IMR-90 (cell line): Measurements from ENCODE around the gene F2RL1. TPM values are rescaled to one million over a fixed set of nuclear protein-coding genes. Genes with fewer than 3 reads are reported as not detected.

ENCODE experiments used
- ATAC-seq: fragments of 200-7000 bp; cut with Tn5 transposase; 2 replicates; pipeline ENCODE4 v1.9.1; 2020; ENCODE audit warnings: low read depth, mild to moderate bottlenecking, moderate library complexity
- BruUV-seq: library from RNA; stranded (reverse); fragments of 400-500 nt; replicated peaks from 2 replicates; lab custom pipeline; 2021; lab: Mats Ljungman, UMichigan
- CTCF ChIA-PET: fragments of 300-600 bp; formaldehyde crosslinking; extraction: SDS; loops from one replicate; lab custom pipeline; 2021; ENCODE audit warnings: antibody characterized with exemption; lab: Yijun Ruan, JAX
- POLR2A ChIA-PET: fragments of 300-600 bp; sonication (Branson Sonifier 250); formaldehyde crosslinking; loops from one replicate; lab custom pipeline; 2022; ENCODE audit warnings: antibody characterized with exemption; ENCODE audit not compliant: unreplicated experiment; lab: Charles Lee
- DNase-seq: peaks from one replicate; pipeline ENCODE4 v3.0.0; 2013
- H2AFZ ChIP-seq: replicated peaks from 2 replicates; pipeline ENCODE3; 2013; ENCODE audit warnings: low read length, mild to moderate bottlenecking; ENCODE audit not compliant: poor library complexity
- H2AK5ac ChIP-seq: 2 replicates; pipeline ENCODE4 v1.6.1; 2013; ENCODE audit warnings: low read depth, low read length, inconsistent platforms
- H2AK9ac ChIP-seq: replicated peaks from 2 replicates; pipeline ENCODE3; 2013; ENCODE audit warnings: mild to moderate bottlenecking, low read depth, low read length, moderate library complexity; ENCODE audit not compliant: poor library complexity
- H2BK120ac ChIP-seq: 2 replicates; pipeline ENCODE4 v1.6.1; 2013; ENCODE audit warnings: low read depth, low read length, inconsistent platforms
- H2BK15ac ChIP-seq: 3 replicates; pipeline ENCODE4 v1.6.1; 2013; ENCODE audit warnings: low read depth, low read length, inconsistent platforms
- H2BK20ac ChIP-seq: 2 replicates; pipeline ENCODE4 v1.6.1; 2013; ENCODE audit warnings: low read depth, mild to moderate bottlenecking, inconsistent platforms, low read length, moderate library complexity
- H2BK5ac ChIP-seq: 2 replicates; pipeline ENCODE4 v1.6.1; 2013; ENCODE audit warnings: mild to moderate bottlenecking, low read depth, low read length, inconsistent platforms; ENCODE audit not compliant: poor library complexity, severe bottlenecking
- H3K14ac ChIP-seq: replicated peaks from 2 replicates; pipeline ENCODE4 v1.6.1; 2013; ENCODE audit warnings: low read depth, low read length, inconsistent platforms
- H3K18ac ChIP-seq: 2 replicates; pipeline ENCODE4 v1.6.1; 2013; ENCODE audit warnings: low read depth, low read length, control low read depth
- H3K23ac ChIP-seq: 2 replicates; pipeline ENCODE4 v1.6.1; 2013; ENCODE audit warnings: low read depth, low read length, inconsistent platforms
- H3K27ac ChIP-seq: 2 replicates; pipeline ENCODE4 v1.5.1; 2013; ENCODE audit warnings: mild to moderate bottlenecking, control low read depth, low read length; ENCODE audit not compliant: insufficient read depth
- H3K27me3 ChIP-seq: 2 replicates; pipeline ENCODE4 v1.6.1; 2013; ENCODE audit warnings: low read length; ENCODE audit not compliant: control insufficient read depth, insufficient read depth
- H3K36me3 ChIP-seq: 2 replicates; pipeline ENCODE4 v1.6.1; 2013; ENCODE audit warnings: low read length, mixed read lengths; ENCODE audit not compliant: control insufficient read depth, insufficient read depth
- H3K4ac ChIP-seq: 2 replicates; pipeline ENCODE4 v1.6.1; 2013; ENCODE audit warnings: low read depth, low read length, inconsistent platforms
- H3K4me1 ChIP-seq: 2 replicates; pipeline ENCODE4 v1.6.1; 2013; ENCODE audit warnings: low read length, mixed read lengths; ENCODE audit not compliant: control insufficient read depth, insufficient read depth
- H3K4me2 ChIP-seq: 2 replicates; pipeline ENCODE4 v1.6.1; 2013; ENCODE audit warnings: low read depth, mild to moderate bottlenecking, control low read depth, low read length, moderate library complexity
- H3K4me3 ChIP-seq: 2 replicates; pipeline ENCODE4 v1.5.1; 2013; ENCODE audit warnings: low read depth, mild to moderate bottlenecking, control low read depth, low read length, moderate library complexity; ENCODE audit not compliant: insufficient read depth
- H3K56ac ChIP-seq: 2 replicates; pipeline ENCODE4 v1.6.1; 2013; ENCODE audit warnings: low read length, inconsistent platforms; ENCODE audit not compliant: insufficient read depth; ENCODE audit errors: extremely low read depth
- H3K79me1 ChIP-seq, 2 experiments: 2 replicates each; pipeline ENCODE4 v1.6.1; 2013; ENCODE audit warnings: low read length in 2 of 2, inconsistent platforms in 1 of 2, low read depth in 1 of 2
- H3K9ac ChIP-seq: 2 replicates; pipeline ENCODE4 v1.6.1; 2013; ENCODE audit warnings: low read depth, low read length, control low read depth
- H3K9me1 ChIP-seq: 2 replicates; pipeline ENCODE4 v1.6.1; 2013; ENCODE audit warnings: low read length, inconsistent platforms; ENCODE audit not compliant: insufficient read depth
- H3K9me3 ChIP-seq: 2 replicates; pipeline ENCODE4 v1.6.1; 2013; ENCODE audit warnings: low read length; ENCODE audit not compliant: control insufficient read depth, insufficient read depth
- H4K20me1 ChIP-seq: 2 replicates; pipeline ENCODE4 v1.6.1; 2013; ENCODE audit warnings: low read length, inconsistent platforms; ENCODE audit not compliant: insufficient read depth
- H4K5ac ChIP-seq: 2 replicates; pipeline ENCODE4 v1.6.1; 2013; ENCODE audit warnings: mild to moderate bottlenecking, low read depth, low read length, control low read depth
- H4K8ac ChIP-seq, 2 experiments: 2 replicates each; pipeline ENCODE4 v1.6.1; 2013; ENCODE audit warnings: low read depth in 2 of 2, low read length in 2 of 2, control low read depth in 1 of 2, inconsistent platforms in 1 of 2
- H4K91ac ChIP-seq: 2 replicates; pipeline ENCODE4 v1.6.1; 2013; ENCODE audit warnings: low read depth, low read length, inconsistent platforms; ENCODE audit not compliant: insufficient read depth
- BHLHE40 ChIP-seq: fragments of 150-350 bp; IDR thresholded peaks from 2 replicates; pipeline ENCODE4 v1.6.1; 2016; ENCODE audit warnings: mild to moderate bottlenecking, low read depth, low read length
- CEBPB ChIP-seq: IDR thresholded peaks from 2 replicates; pipeline ENCODE4 v1.6.1; 2012; ENCODE audit warnings: low read depth, low read length, improper control_type of control experiment
- FOS ChIP-seq: fragments of 150-350 bp; IDR thresholded peaks from 2 replicates; pipeline ENCODE4 v1.6.1; 2016; ENCODE audit warnings: low read depth, low read length
- MXI1 ChIP-seq: IDR thresholded peaks from 2 replicates; pipeline ENCODE4 v1.6.1; 2012; ENCODE audit warnings: low read depth, mild to moderate bottlenecking, low read length, moderate library complexity, borderline replicate concordance
- NFE2L2 ChIP-seq: fragments of 150-350 bp; IDR thresholded peaks from 2 replicates; pipeline ENCODE4 v1.6.1; 2016; ENCODE audit warnings: low read depth, mild to moderate bottlenecking, low read length
- POLR2A ChIP-seq: IDR thresholded peaks from 2 replicates; pipeline ENCODE4 v1.6.1; 2012; ENCODE audit warnings: mild to moderate bottlenecking, low read depth, low read length
- RAD21 ChIP-seq: IDR thresholded peaks from 2 replicates; pipeline ENCODE4 v1.6.1; 2012; ENCODE audit warnings: low read length, improper control_type of control experiment
- RCOR1 ChIP-seq: IDR thresholded peaks from 2 replicates; pipeline ENCODE4 v1.6.1; 2012; ENCODE audit warnings: mild to moderate bottlenecking, low read length, improper control_type of control experiment; ENCODE audit not compliant: insufficient replicate concordance
- RFX5 ChIP-seq: IDR thresholded peaks from 2 replicates; pipeline ENCODE4 v1.8.0; 2012; ENCODE audit warnings: low read depth, mild to moderate bottlenecking, low read length, moderate library complexity
- WGBS, 2 experiments: methylation state at CpG; one replicate each; pipeline versions ENCODE4 v1.1.5 to v1.1.7; 2013; ENCODE audit warnings: missing lambda C conversion rate in 2 of 2; ENCODE audit not compliant: insufficient read length in 1 of 2; ENCODE audit errors: extremely low coverage in 2 of 2; 5-methylcytosine and 5-hydroxymethylcytosine counted together
- dilution Hi-C: fragments of 300-500 bp; cut with HindIII; formaldehyde crosslinking; loops from one replicate; pipeline ENCODE4 v1.14.3; 2018; ENCODE audit warnings: low sequenced_read_pairs; ENCODE audit not compliant: unreplicated experiment
- in situ Hi-C: fragments of 300-500 bp; cut with MboI; formaldehyde crosslinking; loops from 3 replicates; pipeline ENCODE4 v1.14.3; 2019; ENCODE audit warnings: low sequenced_read_pairs, inconsistent platforms, mixed read lengths
- intact Hi-C: fragments of 100-400 bp; cut with micrococcal nuclease; formaldehyde crosslinking; loops from 2 replicates; pipeline ENCODE4 v1.10.0; 2022
- microRNA-seq, 2 experiments: library from miRNA; stranded (forward) in 1 of 2; unstranded in 1 of 2; fragments of 10-50 nt in 1 of 2; fragments of <30 nt in 1 of 2; gene quantifications in 1 of 2; microRNA quantifications in 1 of 2; one replicate each; pipeline versions ENCODE3 to v1.1.0; 2013 to 2020; ENCODE audit not compliant: insufficient read depth in 1 of 2, insufficient read length in 1 of 2, unreplicated experiment in 1 of 2
- polyA plus RNA-seq, 3 experiments: library from polyadenylated mRNA; depleted of rRNA; stranded (reverse); fragments of >200 nt; gene quantifications; 2 replicates each; pipeline ENCODE4 v1.2.3, GENCODE V29; 2012; ENCODE audit warnings: low replicate concordance in 1 of 3
- small RNA-seq, 5 experiments: library from RNA; depleted of rRNA; stranded (forward); fragments of <200 nt; gene quantifications; one replicate each; pipeline ENCODE3, GENCODE V24; 2012
- total RNA-seq: library from RNA; depleted of rRNA; stranded (reverse); fragments of >200 nt; gene quantifications from 2 replicates; pipeline ENCODE4 v1.2.3, GENCODE V29; 2012; rRNA removed

F2RL1 gene
- total and polyA plus RNA-seq, 2 of the 4 experiments (the other 2 are of a cell fraction) = 5.6 to 12.4 TPM

GRCh38 chr5:76874088-76874581 lies 55.3 kb downstream of the F2RL1 start:
- Histone ChIP-seq H2AK9ac (no peak overlapping the region), H3K27ac (no peak overlapping the region), H4K91ac (no peak overlapping the region), H2AFZ (no peak overlapping the region), H3K18ac (no peak overlapping the region), H4K20me1 (no peaks in the 10 kb centered on the region), H3K23ac (no peak overlapping the region), H2BK5ac (no peak overlapping the region), H3K9ac (no peak overlapping the region), H2AK5ac (no peak overlapping the region), H3K4me3 (no peak overlapping the region), H4K5ac (no peak overlapping the region), H2BK20ac (no peak overlapping the region), H3K56ac (no peak overlapping the region), H3K14ac (no peak overlapping the region), H3K4me2 (no peak overlapping the region), H3K4me1 (no peaks in the 10 kb centered on the region), H3K4ac (no peak overlapping the region), H3K27me3 (peaks cover 12% of the 10 kb centered on the region), H3K9me3 (no peaks in the 10 kb centered on the region), H4K8ac (no peak overlapping the region), H2BK120ac (no peak overlapping the region), H3K79me1 (no peaks in the 10 kb centered on the region), H3K36me3 (no peaks in the 10 kb centered on the region), H3K9me1 (no peaks in the 10 kb centered on the region), H2BK15ac (no peak overlapping the region)
- CTCF ChIA-PET = interaction anchor here (0.6 kb wide), 1 partner anchor 93 kb away, joined by 3 read pairs; no protein-coding TSS in a partner anchor
- WGBS, 2 experiments = no CpG with 5 or more reads among the region's 3 CpGs
- no TSS peak for BruUV-seq
- intact Hi-C loops (no loop called here), in situ Hi-C loops (loop anchor here (10.0 kb wide), 1 partner anchor 141 kb away; no protein-coding TSS in a partner anchor), dilution Hi-C loops (no loop called here)
- TF ChIP-seq RAD21 = no peak
- no peak for TF ChIP-seq BHLHE40
- peak; percentile 40; the same call in 1 of the 2 replicates for TF ChIP-seq NFE2L2
- no peak for TF ChIP-seq RCOR1
- no peak for TF ChIP-seq POLR2A
- TF ChIP-seq FOS = no peak
- no peak for TF ChIP-seq RFX5
- no peak for TF ChIP-seq CEBPB
- TF ChIP-seq MXI1 = no peak
- ATAC-seq (no peak), DNase-seq (no peak)
- POLR2A ChIA-PET = no interaction called here

Small RNAs within 50 kb of the gene (microRNA-seq; reads per million reads assigned to microRNA genes)
- not detected for gene RN7SL208P (ENCODE audit: insufficient read depth, insufficient read length)

Small RNAs within 50 kb of the gene (small RNA-seq; reads per million reads assigned to genes)
- gene RN7SL208P = 0 to 0.60 (median 0) reads per million in 5 experiments

Other genes with a start within 250 kb of the F2RL1 start
- gene F2RL2, start 195.6 kb upstream of the F2RL1 start, total RNA-seq = 18.1 and 21.7 TPM in 2 replicates
- 30.9 and 32.8 TPM in 2 replicates for gene F2RL2, start 195.6 kb upstream of the F2RL1 start, polyA plus RNA-seq (2012; rRNA removed)
- 85.7 and 96.7 TPM in 2 replicates for gene F2R, start 102.9 kb upstream of the F2RL1 start, total RNA-seq
- 135 and 147 TPM in 2 replicates for gene F2R, start 102.9 kb upstream of the F2RL1 start, polyA plus RNA-seq (2012; rRNA removed)
- not detected in 2 replicates for gene S100Z, start 31.0 kb downstream of the F2RL1 start, total RNA-seq
- not detected in 2 replicates for gene S100Z, start 31.0 kb downstream of the F2RL1 start, polyA plus RNA-seq (2012; rRNA removed)
- 0.28 TPM in 1 of 2 replicates, not detected in the other for gene CRHBP, start 134.0 kb downstream of the F2RL1 start, total RNA-seq
- gene CRHBP, start 134.0 kb downstream of the F2RL1 start, polyA plus RNA-seq (2012; rRNA removed) = 0.09 and 0.27 TPM in 2 replicates
- 7.3 and 12.8 TPM in 2 replicates for gene AGGF1, start 211.4 kb downstream of the F2RL1 start, total RNA-seq
- gene AGGF1, start 211.4 kb downstream of the F2RL1 start, polyA plus RNA-seq (2012; rRNA removed) = 8.4 and 9.3 TPM in 2 replicates